Neural cell (in vitro differentiated cells): ENCODE data around the gene ZBTB5.

Source experiments
- EP300 ChIP-seq: fragments of 450-650 bp; conservative IDR thresholded peaks from 2 replicates; pipeline ENCODE4 v1.6.1; 2014; ENCODE audit warnings: antibody characterized with exemption, mild to moderate bottlenecking, moderate library complexity; ENCODE audit not compliant: poor library complexity, severe bottlenecking
- EZH2 ChIP-seq: fragments of 200-600, 300-800 bp; shearing (Covaris generic), sonication (generic); IDR thresholded peaks from 2 replicates; pipeline ENCODE4 v1.6.1; 2014; ENCODE audit warnings: antibody characterized with exemption, low read length, borderline replicate concordance, mild to moderate bottlenecking; ENCODE audit not compliant: insufficient read depth, poor library complexity, severe bottlenecking
- MXI1 ChIP-seq: fragments of 450-650 bp; conservative IDR thresholded peaks from 2 replicates; pipeline ENCODE4 v1.6.1; 2014; ENCODE audit warnings: antibody characterized with exemption, mild to moderate bottlenecking; ENCODE audit not compliant: poor library complexity, severe bottlenecking
- POLR2AphosphoS5 ChIP-seq: IDR thresholded peaks from 2 replicates; pipeline ENCODE4 v1.6.1; 2012
- RAD21 ChIP-seq: fragments of 450-650 bp; conservative IDR thresholded peaks from 2 replicates; pipeline ENCODE4 v1.6.1; 2014; ENCODE audit warnings: antibody characterized with exemption, mild to moderate bottlenecking, moderate library complexity
- SMC3 ChIP-seq: fragments of 450-650 bp; conservative IDR thresholded peaks from 2 replicates; pipeline ENCODE4 v1.6.1; 2014; ENCODE audit warnings: antibody characterized with exemption, mild to moderate bottlenecking, moderate library complexity; ENCODE audit not compliant: poor library complexity
- TAF1 ChIP-seq: IDR thresholded peaks from 2 replicates; pipeline ENCODE4 v1.6.1; 2012; ENCODE audit warnings: low read depth
- TF ChIP-seq, protein P1 (sequence below): fragments of 450-650 bp; IDR thresholded peaks from 2 replicates; pipeline ENCODE4 v1.5.1; 2014; ENCODE audit warnings: antibody characterized with exemption, mild to moderate bottlenecking, moderate library complexity; ENCODE audit not compliant: poor library complexity, severe bottlenecking
- TF ChIP-seq, protein P2 (sequence below): IDR thresholded peaks from 2 replicates; pipeline ENCODE4 v1.6.1; 2012; ENCODE audit warnings: borderline replicate concordance

DNA sequence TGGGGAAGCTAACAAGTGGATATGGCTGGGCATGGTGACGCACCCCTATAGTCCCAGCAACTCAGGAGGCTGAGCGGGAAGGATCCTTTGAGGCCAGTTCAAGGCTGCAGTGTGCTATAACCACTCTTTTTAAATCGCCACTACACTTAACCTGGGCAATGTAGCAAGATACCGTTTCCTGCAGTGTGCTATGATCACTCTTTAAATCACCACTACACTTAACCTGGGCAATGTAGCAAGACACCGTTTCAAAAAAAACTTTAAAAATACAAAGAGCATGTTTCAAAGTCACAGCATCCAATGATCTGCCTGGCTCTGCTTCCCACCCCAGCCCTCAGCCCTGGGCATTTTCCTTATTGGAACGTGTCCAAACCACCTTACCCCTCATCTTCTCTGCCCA lies 28.2 kb downstream of the ZBTB5 start:
- TF ChIP-seq, protein P1, sequence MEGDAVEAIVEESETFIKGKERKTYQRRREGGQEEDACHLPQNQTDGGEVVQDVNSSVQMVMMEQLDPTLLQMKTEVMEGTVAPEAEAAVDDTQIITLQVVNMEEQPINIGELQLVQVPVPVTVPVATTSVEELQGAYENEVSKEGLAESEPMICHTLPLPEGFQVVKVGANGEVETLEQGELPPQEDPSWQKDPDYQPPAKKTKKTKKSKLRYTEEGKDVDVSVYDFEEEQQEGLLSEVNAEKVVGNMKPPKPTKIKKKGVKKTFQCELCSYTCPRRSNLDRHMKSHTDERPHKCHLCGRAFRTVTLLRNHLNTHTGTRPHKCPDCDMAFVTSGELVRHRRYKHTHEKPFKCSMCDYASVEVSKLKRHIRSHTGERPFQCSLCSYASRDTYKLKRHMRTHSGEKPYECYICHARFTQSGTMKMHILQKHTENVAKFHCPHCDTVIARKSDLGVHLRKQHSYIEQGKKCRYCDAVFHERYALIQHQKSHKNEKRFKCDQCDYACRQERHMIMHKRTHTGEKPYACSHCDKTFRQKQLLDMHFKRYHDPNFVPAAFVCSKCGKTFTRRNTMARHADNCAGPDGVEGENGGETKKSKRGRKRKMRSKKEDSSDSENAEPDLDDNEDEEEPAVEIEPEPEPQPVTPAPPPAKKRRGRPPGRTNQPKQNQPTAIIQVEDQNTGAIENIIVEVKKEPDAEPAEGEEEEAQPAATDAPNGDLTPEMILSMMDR, result no peak
- no peak for TF ChIP-seq POLR2AphosphoS5
- no peak for TF ChIP-seq SMC3
- no peak for TF ChIP-seq EP300
- no peak for TF ChIP-seq MXI1
- no peak for TF ChIP-seq EZH2
- no peak for TF ChIP-seq RAD21
- TF ChIP-seq, protein P2, sequence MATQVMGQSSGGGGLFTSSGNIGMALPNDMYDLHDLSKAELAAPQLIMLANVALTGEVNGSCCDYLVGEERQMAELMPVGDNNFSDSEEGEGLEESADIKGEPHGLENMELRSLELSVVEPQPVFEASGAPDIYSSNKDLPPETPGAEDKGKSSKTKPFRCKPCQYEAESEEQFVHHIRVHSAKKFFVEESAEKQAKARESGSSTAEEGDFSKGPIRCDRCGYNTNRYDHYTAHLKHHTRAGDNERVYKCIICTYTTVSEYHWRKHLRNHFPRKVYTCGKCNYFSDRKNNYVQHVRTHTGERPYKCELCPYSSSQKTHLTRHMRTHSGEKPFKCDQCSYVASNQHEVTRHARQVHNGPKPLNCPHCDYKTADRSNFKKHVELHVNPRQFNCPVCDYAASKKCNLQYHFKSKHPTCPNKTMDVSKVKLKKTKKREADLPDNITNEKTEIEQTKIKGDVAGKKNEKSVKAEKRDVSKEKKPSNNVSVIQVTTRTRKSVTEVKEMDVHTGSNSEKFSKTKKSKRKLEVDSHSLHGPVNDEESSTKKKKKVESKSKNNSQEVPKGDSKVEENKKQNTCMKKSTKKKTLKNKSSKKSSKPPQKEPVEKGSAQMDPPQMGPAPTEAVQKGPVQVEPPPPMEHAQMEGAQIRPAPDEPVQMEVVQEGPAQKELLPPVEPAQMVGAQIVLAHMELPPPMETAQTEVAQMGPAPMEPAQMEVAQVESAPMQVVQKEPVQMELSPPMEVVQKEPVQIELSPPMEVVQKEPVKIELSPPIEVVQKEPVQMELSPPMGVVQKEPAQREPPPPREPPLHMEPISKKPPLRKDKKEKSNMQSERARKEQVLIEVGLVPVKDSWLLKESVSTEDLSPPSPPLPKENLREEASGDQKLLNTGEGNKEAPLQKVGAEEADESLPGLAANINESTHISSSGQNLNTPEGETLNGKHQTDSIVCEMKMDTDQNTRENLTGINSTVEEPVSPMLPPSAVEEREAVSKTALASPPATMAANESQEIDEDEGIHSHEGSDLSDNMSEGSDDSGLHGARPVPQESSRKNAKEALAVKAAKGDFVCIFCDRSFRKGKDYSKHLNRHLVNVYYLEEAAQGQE, result no peak
- no peak for TF ChIP-seq TAF1
